ENCODE results near the gene TFAP2C.

Gene TFAP2C

DNA sequence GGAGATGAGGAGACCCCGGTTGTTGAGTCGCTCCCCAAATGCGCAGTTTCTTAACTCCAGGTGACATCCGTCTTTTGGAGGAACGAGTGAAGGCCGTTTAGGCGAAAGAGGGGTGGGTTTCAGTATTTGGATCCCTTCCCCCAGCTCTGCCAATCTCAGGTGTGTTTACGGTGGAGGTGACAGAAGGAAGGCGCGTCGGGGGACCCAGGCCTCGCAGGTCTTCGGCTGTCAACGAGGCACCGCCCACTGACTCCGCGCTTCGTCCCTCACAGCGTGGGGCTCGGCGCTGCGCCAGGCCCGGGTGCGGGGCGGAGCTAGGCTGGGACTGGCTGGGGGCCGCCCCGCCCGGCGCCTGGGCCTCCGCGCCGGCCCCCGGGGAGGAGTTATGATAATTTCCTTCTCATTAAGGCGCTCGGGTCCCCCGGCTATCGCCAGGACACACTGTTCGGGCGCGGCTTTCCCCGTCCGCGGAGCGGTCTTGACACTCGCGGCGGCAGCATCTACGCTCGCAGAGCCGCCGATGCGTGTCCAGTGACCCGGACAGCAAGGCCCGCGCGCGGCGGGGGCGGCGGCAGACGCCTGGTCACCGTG lies at the start of gene TFAP2C:
TSS of gene TFAP2C (plus strand) at position 434 of the 591 bp plus-strand sequence. CDS start 239 bp downstream, outside the sequence.
- DNase-seq (peak; percentile 42), ATAC-seq (peak; percentile 55)

GRCh38 chr20:56580226-56580625 lies 48.9 kb upstream of the TFAP2C start:
- DNase-seq (no peak), ATAC-seq (no peak)

DNA sequence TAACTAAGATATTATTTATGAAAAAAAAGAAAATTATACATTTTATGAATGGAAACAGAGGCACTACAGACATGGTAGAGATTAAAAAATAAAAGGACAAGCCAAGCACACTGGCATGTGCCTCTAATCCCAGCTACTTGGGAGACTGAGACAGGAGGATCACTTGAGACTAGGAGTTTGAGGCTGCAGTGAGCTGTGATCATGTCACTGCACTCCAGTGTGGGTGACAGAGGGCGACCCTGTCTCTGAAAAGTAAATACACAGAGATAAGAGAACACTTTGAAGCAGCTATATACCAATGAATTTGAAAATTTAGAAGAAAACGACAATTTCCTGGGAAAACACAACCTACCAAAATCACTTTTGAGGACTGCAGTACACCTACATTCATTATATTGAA lies 47.4 kb upstream of the TFAP2C start:
- no peak for ATAC-seq

GRCh38 chr20:56582542-56582941 lies 46.6 kb upstream of the TFAP2C start:
- DNase-seq (no peak), ATAC-seq (no peak)

More for the DNA sequence above, 47.4 kb upstream of the TFAP2C start:
- no peak for DNase-seq

DNA sequence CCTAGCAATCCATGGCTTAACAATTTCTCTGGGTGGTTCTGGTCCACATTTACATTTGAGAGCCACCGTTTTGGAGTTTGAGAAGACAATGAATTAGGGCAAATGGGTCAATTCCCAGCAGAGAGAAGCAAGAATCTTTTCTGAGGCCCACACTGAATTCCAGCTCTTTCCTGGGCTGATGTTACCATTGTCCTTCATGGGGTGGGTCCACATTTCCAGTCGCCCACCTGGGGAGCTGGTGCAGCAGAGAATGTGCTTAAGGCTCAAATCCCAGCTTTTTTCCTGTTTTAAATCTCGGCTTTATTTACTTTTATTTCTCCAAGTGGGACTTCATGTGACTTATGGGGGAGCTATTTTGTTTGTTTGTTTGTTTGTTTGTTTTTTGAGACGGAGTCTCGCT lies 44.2 kb upstream of the TFAP2C start:
- ATAC-seq: no peak

GRCh38 chr20:56587307-56588041 lies 41.6 kb upstream of the TFAP2C start:
- ATAC-seq (no peak), DNase-seq (no peak)

More for the DNA sequence above, 44.2 kb upstream of the TFAP2C start:
- no peak for DNase-seq

DNA sequence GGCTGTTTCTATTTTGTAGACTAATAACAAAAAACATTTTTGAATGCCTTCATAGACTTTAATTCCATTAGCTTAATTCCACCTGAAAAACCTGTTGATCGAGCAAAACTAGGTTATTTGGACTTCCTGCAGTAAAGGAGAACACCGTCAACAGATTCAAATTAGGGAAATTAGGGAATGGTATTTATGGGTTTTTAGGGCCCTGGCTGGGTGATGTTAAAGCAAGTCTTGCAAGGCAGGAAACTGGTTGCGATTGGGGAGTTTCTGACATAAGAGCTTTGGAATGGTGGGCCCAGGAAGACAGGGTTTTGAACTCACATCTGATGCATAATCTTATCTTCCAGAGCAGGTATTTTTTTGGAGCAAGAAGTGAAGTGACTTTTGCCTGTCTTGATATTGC lies 40.1 kb upstream of the TFAP2C start:
- ATAC-seq (no peak), DNase-seq (no peak)

DNA sequence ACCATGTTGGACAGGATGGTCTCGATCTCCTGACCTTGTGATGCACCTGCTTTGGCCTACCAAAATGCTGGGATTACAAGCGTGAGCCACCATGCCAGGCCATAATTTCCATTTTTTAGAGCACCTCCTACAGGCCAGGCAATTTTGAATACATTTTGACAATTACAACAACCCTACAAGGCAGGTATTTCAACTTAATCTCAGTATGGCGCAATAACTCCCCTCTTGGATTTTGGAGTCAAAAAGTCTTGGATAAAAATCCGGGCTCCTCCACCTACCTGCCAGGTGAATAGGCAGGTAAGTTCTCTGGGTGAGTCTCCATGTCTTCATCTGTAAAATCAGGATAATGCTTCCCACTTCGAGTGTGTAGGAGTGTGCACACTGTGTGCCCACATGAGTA lies 39.5 kb upstream of the TFAP2C start:
- ATAC-seq (no peak), DNase-seq (no peak)

- ATAC-seq (no peak), DNase-seq (no peak)
These were observed 38.2 kb upstream of the TFAP2C start for GRCh38 chr20:56590888-56591287.

DNA sequence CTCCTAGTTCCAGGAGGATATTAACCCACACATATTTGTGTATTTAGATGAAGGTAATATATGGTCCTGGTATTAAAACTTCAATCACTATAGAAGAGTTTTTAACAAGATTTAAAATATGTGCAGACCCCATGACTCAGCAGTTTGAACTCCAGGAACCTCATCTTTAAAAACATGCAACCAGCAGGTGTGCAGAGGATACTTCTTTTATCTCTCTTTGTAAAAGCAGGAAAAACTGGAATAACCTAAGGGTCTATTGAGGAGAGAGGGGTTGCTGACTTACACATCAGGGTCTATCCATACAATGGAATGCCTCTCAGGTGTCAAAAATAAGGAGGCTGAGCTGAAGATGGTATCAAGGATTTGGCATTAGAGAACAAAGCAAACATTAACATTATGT lies 36.9 kb upstream of the TFAP2C start:
- no peak for ATAC-seq
- no peak for DNase-seq

DNA sequence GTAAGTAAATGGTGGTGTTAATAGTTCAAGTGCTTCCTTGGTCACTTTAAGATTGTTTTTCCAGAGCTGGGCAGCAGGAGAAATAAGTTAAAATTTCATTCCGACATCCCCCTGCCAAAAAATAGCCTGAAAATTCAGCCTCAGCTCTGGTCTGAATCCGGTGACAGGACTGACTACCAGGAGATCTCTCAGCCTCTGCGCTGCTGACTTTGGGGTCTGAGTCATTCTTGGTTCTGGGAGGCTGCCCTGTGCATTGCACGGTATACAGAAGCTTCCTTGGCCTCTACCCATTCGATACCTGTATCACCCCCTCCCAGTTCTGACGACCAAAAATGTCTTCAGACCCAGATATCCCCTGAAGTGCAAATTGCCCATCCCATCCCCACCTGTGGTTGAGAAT lies 36.3 kb upstream of the TFAP2C start:
- ATAC-seq: no peak
- DNase-seq: no peak

DNA sequence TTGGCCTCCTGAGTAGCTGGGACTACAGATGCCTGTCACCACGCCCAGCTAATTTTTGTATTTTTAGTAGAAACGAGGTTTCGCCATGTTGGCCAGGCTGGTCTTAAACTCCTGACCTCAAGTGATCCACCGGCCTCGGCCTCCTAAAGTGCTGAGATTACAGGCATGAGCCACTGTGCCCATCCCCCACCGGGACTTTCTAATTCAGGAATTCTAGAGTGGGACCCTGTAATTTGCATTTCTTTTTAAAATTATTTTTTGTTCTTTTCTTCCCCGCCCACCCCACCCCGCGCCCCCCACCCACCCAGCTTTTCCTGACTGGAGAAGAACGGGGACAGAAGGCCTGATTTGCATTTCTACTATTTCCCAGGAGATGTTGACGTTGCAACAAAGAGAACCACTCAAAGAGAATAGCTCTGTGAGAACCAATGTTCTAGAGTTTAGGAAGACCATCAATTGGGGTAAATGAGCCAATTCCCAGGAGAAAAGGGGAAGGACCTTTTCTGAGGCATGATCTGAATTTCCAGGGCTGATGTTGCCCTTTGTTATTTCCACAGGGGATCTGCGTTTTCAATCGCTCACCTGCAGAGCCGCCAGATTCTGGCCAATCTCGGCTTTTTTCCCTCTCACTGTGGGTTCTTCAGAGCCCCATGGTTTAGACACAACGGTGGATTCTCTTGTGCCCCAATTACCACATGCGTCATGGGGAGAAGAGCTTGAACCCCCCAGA lies 33.2 kb upstream of the TFAP2C start:
- no peak for ATAC-seq

GRCh38 chr20:56601166-56601565 lies 27.9 kb upstream of the TFAP2C start:
- DNase-seq (no peak), ATAC-seq (no peak)

More for the DNA sequence above, 33.2 kb upstream of the TFAP2C start:
- no peak for DNase-seq

- no peak for ATAC-seq
- no peak for DNase-seq
These were observed 24.4 kb upstream of the TFAP2C start for GRCh38 chr20:56604673-56605072.

DNA sequence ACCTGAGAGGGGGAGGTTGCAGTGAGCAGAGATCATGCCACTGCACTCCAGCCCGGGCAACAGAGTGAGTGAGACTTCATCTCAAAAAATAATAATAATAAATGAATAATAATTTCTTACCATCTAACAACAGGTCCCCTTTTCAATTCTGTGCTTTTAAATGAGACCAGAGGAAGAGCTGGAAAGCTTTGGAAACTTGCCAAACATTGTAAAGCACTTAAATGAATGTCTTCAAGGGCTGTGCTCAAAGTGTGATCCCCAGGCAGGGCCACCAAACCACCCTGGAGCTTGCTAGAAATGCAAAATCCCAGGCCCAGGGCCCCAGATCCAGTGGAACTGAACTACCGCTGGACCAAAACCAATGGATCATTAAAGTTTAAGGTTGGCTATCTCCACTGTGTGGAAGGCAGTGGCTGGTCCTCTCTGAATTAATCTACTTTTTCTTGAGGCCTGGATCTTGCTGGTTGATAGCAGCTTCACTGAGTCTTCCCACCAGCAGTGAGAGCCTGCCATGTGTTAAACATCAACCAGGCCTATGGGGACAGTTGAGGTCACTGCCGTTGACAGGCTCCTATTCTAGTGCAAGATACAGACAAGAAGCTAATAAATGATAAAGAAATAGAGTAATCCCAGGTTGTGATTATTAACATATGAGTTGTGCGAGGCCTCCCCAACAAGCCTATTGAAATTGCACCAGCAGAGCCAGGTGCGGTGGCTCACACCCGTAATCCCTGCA lies 23.7 kb upstream of the TFAP2C start:
- ATAC-seq (no peak), DNase-seq (no peak)

- no peak for DNase-seq
- no peak for ATAC-seq
These were observed 22.7 kb upstream of the TFAP2C start for GRCh38 chr20:56606174-56606945.

GRCh38 chr20:56607061-56607704 lies 21.9 kb upstream of the TFAP2C start:
- ATAC-seq (no peak), DNase-seq (no peak)

GRCh38 chr20:56608376-56608775 lies 20.7 kb upstream of the TFAP2C start:
- no peak for ATAC-seq
- no peak for DNase-seq

DNA sequence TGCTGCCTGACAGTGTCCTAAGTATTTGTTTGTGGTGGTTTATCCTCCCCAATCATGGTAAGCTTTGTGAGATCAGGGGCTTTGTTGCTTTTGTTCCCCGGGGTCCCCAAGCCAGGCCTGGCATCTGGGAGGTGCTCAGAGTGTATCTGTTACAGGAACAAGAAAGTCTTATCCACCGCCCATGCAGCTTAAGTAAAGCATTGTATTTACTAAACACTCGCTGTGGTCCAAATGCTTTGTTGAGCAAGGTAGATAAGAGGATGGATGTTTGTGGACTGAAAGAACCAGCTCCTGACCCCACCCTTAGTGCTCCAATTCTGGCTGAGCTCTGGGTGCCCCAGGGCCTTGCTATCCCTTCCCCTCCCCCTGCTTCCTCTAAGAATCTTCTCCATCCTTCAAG lies 19.8 kb upstream of the TFAP2C start:
- no peak for DNase-seq
- ATAC-seq: no peak

DNA sequence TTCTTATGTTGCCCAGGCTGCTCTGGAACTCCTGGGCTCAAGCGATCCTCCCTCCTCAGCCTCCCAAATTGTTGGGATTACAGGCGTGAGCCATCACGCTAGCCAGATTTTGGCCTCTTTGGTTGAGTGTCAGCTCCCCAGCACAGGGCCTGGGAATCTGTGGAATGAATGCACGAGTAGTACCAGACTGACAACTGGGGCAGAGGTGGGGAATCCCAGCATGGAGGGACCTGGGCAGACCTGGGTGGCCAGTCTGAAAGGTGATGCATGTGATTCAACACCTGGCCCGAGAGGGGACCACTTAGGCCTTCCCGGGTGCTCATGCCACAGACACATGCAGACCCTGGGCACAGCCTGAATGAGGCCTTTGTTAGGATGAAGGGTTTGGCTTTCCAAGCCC lies 19.0 kb upstream of the TFAP2C start:
- DNase-seq: no peak
- ATAC-seq: no peak

- DNase-seq (no peak), ATAC-seq (no peak)
These were observed 14.9 kb upstream of the TFAP2C start for GRCh38 chr20:56614196-56614595.

Measured in stimulated activated naive CD8-positive, alpha-beta T cell treated with anti-CD3 and anti-CD28 coated beads, Interleukin-15, Interleukin-2, amounts not matched to agents 100 U/mL and 50 U/mL, for 24 hours (primary cell).